K562 (cell line): Measurements from ENCODE around the gene IP6K1. TPM values are rescaled to one million over a fixed set of nuclear protein-coding genes. Genes with fewer than 3 reads are reported as not detected.
A peak's percentile ranks its signal among the peaks of the same experiment; 100 is the strongest.

Source experiments
- ATAC-seq: fragments of 200-7000 bp; cut with Tn5 transposase; 3 replicates; pipeline ENCODE4 v1.9.1; 2020; ENCODE audit warnings: moderate library complexity
- BruUV-seq: library from RNA; stranded (reverse); fragments of 400-500 nt; replicated peaks from 2 replicates; lab custom pipeline; 2021; lab: Mats Ljungman, UMichigan
- CTCF ChIA-PET: fragments of 300-600 bp; formaldehyde crosslinking; extraction: SDS; loops from one replicate; lab custom pipeline; 2021; ENCODE audit warnings: low intra/inter-chr PET ratio; lab: Yijun Ruan, JAX
- POLR2A ChIA-PET: fragments of 300-600, 350-650 bp; sonication (Branson Sonifier 250); formaldehyde crosslinking; extraction: SDS; loops from one replicate; lab custom pipeline; 2021; ENCODE audit warnings: antibody characterized with exemption, inconsistent platforms; lab: Yijun Ruan, JAX
- DNase-seq, 4 experiments: peaks; one replicate each; pipeline versions ENCODE4 v3.0.0 to v3.0.0-alpha.2; 2011 to 2018; ENCODE audit warnings: low spot score in 3 of 4, mixed read lengths in 3 of 4; ENCODE audit errors: extremely low read depth in 1 of 4
- FAIRE-seq: peaks from 2 replicates; lab custom pipeline; 2011; peaks lifted over from hg19 to GRCh38; lab: Jason Lieb, UNC
- H2AFZ ChIP-seq: 2 replicates; pipeline ENCODE4 v1.6.0; 2011; ENCODE audit warnings: low read depth, low read length, control low read depth, inconsistent platforms
- H3K27ac ChIP-seq: fragments of 200-600 bp; 3 replicates; pipeline ENCODE4 v1.8.0; 2011; ENCODE audit warnings: low read depth, mild to moderate bottlenecking, control low read depth, inconsistent platforms, low read length, moderate library complexity, mixed read lengths; ENCODE audit errors: extremely low read depth
- H3K27me3 ChIP-seq, 2 experiments: fragments of 300-600 bp in 1 of 2; 2 replicates in 1 of 2; 3 replicates in 1 of 2; pipeline versions ENCODE4 v1.6.0 to v1.8.0; 2011; ENCODE audit warnings: inconsistent platforms in 2 of 2, low read length in 2 of 2, mild to moderate bottlenecking in 1 of 2, mixed read lengths in 1 of 2, moderate library complexity in 1 of 2; ENCODE audit not compliant: control insufficient read depth in 2 of 2, insufficient read depth in 2 of 2
- H3K36me3 ChIP-seq: fragments of 300-600 bp; 3 replicates; pipeline ENCODE4 v1.8.0; 2011; ENCODE audit warnings: mild to moderate bottlenecking, low read length, inconsistent platforms; ENCODE audit not compliant: control insufficient read depth, insufficient read depth
- H3K4me1 ChIP-seq, 2 experiments: fragments of 200-600 bp in 1 of 2; replicated peaks in 1 of 2; 2 replicates in 1 of 2; 3 replicates in 1 of 2; pipeline versions ENCODE4 v1.5.1 to v1.8.0; 2011; ENCODE audit warnings: inconsistent platforms in 2 of 2, low read length in 2 of 2, mild to moderate bottlenecking in 1 of 2, mixed read lengths in 1 of 2, moderate library complexity in 1 of 2; ENCODE audit not compliant: control insufficient read depth in 2 of 2, insufficient read depth in 2 of 2
- H3K4me2 ChIP-seq: 2 replicates; pipeline ENCODE4 v1.6.1; 2011; ENCODE audit warnings: low read length, control low read depth, inconsistent platforms, mixed read lengths; ENCODE audit not compliant: insufficient read depth
- H3K4me3 ChIP-seq: fragments of 200-600 bp; sonication (generic), shearing (Covaris generic); 2 replicates; pipeline ENCODE4 v1.5.1; 2016; ENCODE audit warnings: control low read depth, inconsistent platforms
- H3K79me2 ChIP-seq: fragments of 200-600 bp; 3 replicates; pipeline ENCODE4 v1.8.0; 2011; ENCODE audit warnings: low read length, inconsistent platforms; ENCODE audit not compliant: control insufficient read depth, insufficient read depth
- H3K9ac ChIP-seq, 2 experiments: 2 replicates each; pipeline versions ENCODE4 v1.6.0 to v1.6.1; 2011; ENCODE audit warnings: low read depth in 2 of 2, low read length in 2 of 2, control low read depth in 1 of 2, inconsistent platforms in 1 of 2, mild to moderate bottlenecking in 1 of 2, mixed read lengths in 1 of 2; ENCODE audit not compliant: insufficient read depth in 1 of 2
- H3K9me1 ChIP-seq: one replicate; pipeline ENCODE4 v1.6.0; 2011; ENCODE audit warnings: inconsistent platforms, mild to moderate bottlenecking, low read length, moderate library complexity; ENCODE audit not compliant: control insufficient read depth, insufficient read depth
- H3K9me3 ChIP-seq: replicated peaks from 2 replicates; pipeline ENCODE4 v1.5.1; 2011; ENCODE audit warnings: low read depth, low read length, inconsistent platforms; ENCODE audit not compliant: control insufficient read depth, insufficient read depth
- H4K20me1 ChIP-seq: replicated peaks from 2 replicates; pipeline ENCODE4 v1.6.1; 2011; ENCODE audit warnings: low read length, inconsistent platforms, mixed read lengths; ENCODE audit not compliant: control insufficient read depth, insufficient read depth
- DACH1 ChIP-seq: fragments of 450-650 bp; IDR thresholded peaks from 2 replicates; pipeline ENCODE4 v1.6.1; 2018; ENCODE audit not compliant: partially characterized antibody
- MAFF ChIP-seq: IDR thresholded peaks from 2 replicates; pipeline ENCODE4 v1.6.1; 2012; ENCODE audit warnings: low read length, improper control_type of control experiment
- OTX1 ChIP-seq: fragments of 450-650 bp; formaldehyde crosslinking; IDR thresholded peaks from 2 replicates; pipeline ENCODE4 v1.4.0; 2022; ENCODE audit warnings: mild to moderate bottlenecking
- SETDB1 ChIP-seq: IDR thresholded peaks from one replicate; pipeline ENCODE4 v1.6.1; 2012; ENCODE audit warnings: low read length, control low read depth, inconsistent platforms
- STAG1 ChIP-seq: sonication (generic); formaldehyde crosslinking; IDR thresholded peaks from 2 replicates; pipeline ENCODE4 v1.5.0; 2020; ENCODE audit warnings: missing genetic modification reagents, borderline replicate concordance
- WGBS: fragments of 100-300 bp; shearing (Covaris generic); methylation state at CpG from one replicate; pipeline ENCODE4 v1.1.6; 2016; ENCODE audit warnings: low coverage, mixed read lengths; ENCODE audit not compliant: insufficient coverage; ENCODE audit errors: missing lambda C conversion rate; 5-methylcytosine and 5-hydroxymethylcytosine counted together
- in situ Hi-C: fragments of 300-500 bp; cut with MboI; formaldehyde crosslinking; loops from 4 replicates; pipeline ENCODE4 v1.15.0; 2018; ENCODE audit warnings: inconsistent platforms, mixed read lengths
- intact Hi-C: fragments of 100-400 bp; cut with micrococcal nuclease; formaldehyde crosslinking; loops from 2 replicates; pipeline ENCODE4 v1.14.2; 2022
- polyA plus RNA-seq, 8 experiments: library from polyadenylated mRNA; depleted of rRNA in 4 of 8; stranded (reverse) in 5 of 8; unstranded in 3 of 8; fragments of >200 nt; fragmentation: Nextera tagmentation in 2 of 8; fragmentation: Illumina TruSeq in 1 of 8; extraction: Ambion mirVana in 2 of 8; extraction: Trizol in 1 of 8; gene quantifications; 2 replicates each; pipeline versions ENCODE4 v1.2.1 to v1.2.3, GENCODE V29; 2011 to 2014; ENCODE audit warnings: inconsistent platforms in 1 of 8, missing spikeins in 1 of 8
- total RNA-seq, 7 experiments: library from RNA; depleted of rRNA in 6 of 7; stranded (reverse); fragments of >200 nt in 6 of 7; fragmentation: Illumina TruSeq in 2 of 7; extraction: Trizol in 2 of 7; gene quantifications; 2 replicates each; pipeline versions ENCODE4 v1.2.1 to v1.2.3, GENCODE V29; 2011 to 2021; ENCODE audit warnings: low replicate concordance in 1 of 7
- TF ChIP-seq, protein P1 (sequence below): sonication (generic); formaldehyde crosslinking; IDR thresholded peaks from 2 replicates; pipeline ENCODE4 v1.9.0; 2022; ENCODE audit warnings: mild to moderate bottlenecking, missing genetic modification reagents

IP6K1 gene
- total and polyA plus RNA-seq, 9 of the 15 experiments (the other 6 are each of a cell fraction or from before 2014, with no cell fraction given), result 0.46 to 29.2 (median 13.1) TPM

DNA sequence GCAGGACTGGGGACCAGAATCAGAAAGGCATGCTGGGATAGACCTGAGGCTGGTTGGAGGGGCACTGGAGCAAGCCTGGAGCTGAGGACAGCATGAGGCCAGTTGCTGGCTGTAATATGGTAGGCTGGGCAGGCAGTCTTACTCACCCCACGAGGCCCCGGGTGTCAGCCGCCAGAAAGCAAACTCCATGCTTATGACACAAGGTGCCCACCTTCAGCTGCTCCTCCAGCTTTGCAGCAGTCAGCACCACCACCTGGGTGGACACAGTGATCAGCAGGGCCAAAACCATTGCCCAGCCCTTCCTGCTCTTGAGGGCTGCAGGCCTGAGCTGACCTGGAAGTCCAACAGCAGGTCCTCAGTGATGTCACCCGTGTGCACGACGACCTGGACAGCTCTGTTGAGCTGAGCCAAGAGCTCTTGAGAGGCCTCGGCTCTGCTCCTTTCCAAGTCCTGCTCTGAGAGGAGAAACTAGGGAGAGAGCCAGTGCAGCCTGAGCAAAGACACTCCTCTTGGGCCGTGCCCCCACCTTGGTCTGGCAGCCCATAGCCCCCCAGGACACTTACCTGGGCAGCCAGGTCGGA, 26.7 kb upstream of the IP6K1 start:
- no peak overlapping the region for H3K4me3 ChIP-seq
- H4K20me1 ChIP-seq, result no peaks in the 10 kb centered on the region
- DNase-seq, result no peak
- peaks cover 0 to 17% of the 10 kb centered on the region in 2 experiments; a peak in 3 of 5 replicates for H3K4me1 ChIP-seq
- no peak for FAIRE-seq
- POLR2A ChIA-PET, result interaction anchor here (0.6 to 2.1 kb wide), 5 partner anchors 9 to 1412 kb away, joined by 3 to 10 read pairs (median 3); partner anchors contain the start of gene INKA1
- in situ Hi-C loops, result no loop called here
- no peak overlapping the region for H3K27ac ChIP-seq
- no peaks in the 10 kb centered on the region for H3K9me3 ChIP-seq
- TF ChIP-seq, protein P1, sequence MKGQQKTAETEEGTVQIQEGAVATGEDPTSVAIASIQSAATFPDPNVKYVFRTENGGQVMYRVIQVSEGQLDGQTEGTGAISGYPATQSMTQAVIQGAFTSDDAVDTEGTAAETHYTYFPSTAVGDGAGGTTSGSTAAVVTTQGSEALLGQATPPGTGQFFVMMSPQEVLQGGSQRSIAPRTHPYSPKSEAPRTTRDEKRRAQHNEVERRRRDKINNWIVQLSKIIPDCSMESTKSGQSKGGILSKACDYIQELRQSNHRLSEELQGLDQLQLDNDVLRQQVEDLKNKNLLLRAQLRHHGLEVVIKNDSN (CRISPR knock-in tag), result no peak
- TF ChIP-seq STAG1 (no peak), OTX1 (CRISPR knock-in tag) (no peak), MAFF (no peak), DACH1 (no peak), SETDB1 (no peak)
- no peaks in the 10 kb centered on the region for H3K36me3 ChIP-seq
- H3K9me1 ChIP-seq, result no peaks in the 10 kb centered on the region
- CTCF ChIA-PET, result no interaction called here
- H3K4me2 ChIP-seq, result peak overlapping the region; percentile 43; the same call in 1 of the 2 replicates
- ATAC-seq, result peak; percentile 32
- peak overlapping the region in 1 of 2 experiments; percentile 55; a peak in 2 of 4 replicates for H3K9ac ChIP-seq
- no TSS peak for BruUV-seq
- peak overlapping the region; percentile 88; the same call in 1 of the 2 replicates for H2AFZ ChIP-seq
- 64% methylated on average over 8 of the region's 9 CpGs for WGBS
- intact Hi-C loops, result no loop called here
- H3K27me3 ChIP-seq, result no peaks in the 10 kb centered on the region
- H3K79me2 ChIP-seq, result no peaks in the 10 kb centered on the region
